Stimulated activated CD8-positive, alpha-beta memory T cell treated with anti-CD3 and anti-CD28 coated beads, Interleukin-4, amount 100 ng/mL, for 48 hours (primary cell): Measurements from ENCODE around the gene ZNF438.
"Not testable (repeated sequence)": the region's sequence is repeated elsewhere in the genome, so short reads cannot be mapped to it uniquely, and the experiment has no call there.

Experiments used
- DNase-seq: peaks from one replicate; pipeline ENCODE4 v3.0.0-alpha.2; 2020

The ZNF438 gene

GRCh38 chr10:30821261-30821993 is 210.2 kb downstream of the ZNF438 start:
- no peak for DNase-seq

DNA sequence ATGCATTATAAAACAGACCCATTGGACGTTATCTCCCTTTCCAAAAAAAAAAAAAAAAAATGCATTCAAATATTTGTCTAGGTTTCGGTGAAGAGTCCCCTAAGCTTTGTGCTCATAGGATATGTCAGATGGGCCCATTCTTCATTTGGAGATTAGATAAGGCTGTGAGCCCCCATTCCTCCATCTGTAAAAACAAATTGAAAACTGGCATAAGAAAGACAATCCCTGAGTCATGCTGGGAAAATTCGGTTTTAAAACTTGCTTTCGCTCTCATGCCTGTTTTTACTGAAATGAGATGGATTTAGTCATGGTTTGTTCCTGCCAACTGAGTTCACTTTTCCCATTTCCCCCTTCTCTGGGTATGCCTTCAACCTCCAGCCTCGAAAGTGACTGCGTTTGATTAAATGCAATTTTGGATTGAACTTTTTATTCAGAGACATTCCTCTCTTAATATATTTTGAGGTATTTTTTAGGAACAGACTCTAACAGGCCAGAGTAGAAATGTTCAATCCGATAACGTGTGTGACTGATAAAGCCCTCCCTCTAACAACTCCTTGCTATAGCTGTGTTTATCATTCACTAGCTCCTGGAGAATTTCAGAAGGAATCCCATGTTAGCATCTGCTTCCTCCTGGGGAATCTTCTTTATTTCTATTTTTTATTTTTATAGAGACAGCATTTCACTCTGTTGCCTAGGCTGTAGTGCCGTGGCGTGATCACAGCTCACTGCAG is 211.2 kb downstream of the ZNF438 start:
- no peak for DNase-seq

DNA sequence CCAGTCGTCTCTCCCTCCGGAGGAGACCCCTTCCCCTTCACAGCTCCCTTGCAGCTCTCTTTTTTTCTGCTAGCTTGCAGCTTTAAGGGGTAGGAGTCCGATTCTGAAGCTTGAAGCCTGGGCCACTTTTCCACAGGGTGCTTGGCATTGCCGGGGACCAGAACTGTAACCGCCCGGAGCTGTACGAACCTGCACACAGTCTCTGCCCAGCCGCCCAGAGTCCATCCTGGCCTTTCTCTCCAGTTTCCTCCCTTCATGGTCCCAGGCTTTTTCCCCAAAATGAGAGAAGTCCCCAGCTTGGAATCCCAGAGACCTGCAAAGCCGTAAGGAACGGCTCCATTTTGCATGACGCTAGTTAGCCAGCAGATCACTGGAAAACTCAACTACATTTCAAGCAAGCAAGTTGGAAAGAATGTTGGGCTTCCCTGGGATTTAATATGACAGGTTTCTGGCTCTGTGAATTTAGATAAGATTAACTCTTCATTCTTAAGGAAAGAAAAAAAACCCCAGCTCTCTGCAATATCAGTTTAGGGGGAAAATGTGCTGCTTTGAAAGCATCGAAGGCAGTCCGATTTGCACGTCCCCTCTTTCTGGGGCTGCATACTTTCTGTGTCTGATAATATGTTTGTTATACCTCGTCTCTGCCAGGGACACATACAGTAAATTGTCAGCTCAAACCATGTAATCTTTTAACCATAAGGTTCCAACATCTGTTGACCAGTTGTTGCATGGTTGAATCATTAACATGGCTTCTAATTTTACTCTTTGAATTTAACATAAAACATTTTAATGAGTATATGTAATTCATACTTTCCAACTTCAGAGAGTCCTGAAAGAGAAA is 212.1 kb downstream of the ZNF438 start:
- no peak for DNase-seq

DNA sequence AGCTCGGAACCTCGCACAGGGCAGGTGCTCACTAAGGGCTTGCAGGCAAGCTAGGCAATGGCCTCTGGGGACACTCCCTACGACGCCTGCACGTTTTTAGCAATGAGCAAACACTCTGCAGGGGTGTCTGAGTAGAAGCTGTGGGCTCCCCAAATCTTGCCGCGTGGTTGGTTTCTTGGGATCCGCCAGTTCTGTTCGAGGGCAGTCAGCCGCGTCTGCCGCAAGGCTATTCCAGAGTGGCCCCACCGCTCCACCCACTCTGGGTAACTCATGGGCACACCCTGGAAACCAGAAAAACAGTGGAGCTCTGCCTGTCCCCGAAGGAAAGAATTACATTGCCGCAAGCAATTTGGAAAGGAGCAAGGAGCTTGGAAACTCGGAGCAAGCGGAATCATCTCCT is 212.8 kb downstream of the ZNF438 start:
- no peak for DNase-seq

GRCh38 chr10:30818010-30818660 is 213.5 kb downstream of the ZNF438 start:
- DNase-seq = no peak

GRCh38 chr10:30817541-30817940 is 214.1 kb downstream of the ZNF438 start:
- no peak for DNase-seq

DNA sequence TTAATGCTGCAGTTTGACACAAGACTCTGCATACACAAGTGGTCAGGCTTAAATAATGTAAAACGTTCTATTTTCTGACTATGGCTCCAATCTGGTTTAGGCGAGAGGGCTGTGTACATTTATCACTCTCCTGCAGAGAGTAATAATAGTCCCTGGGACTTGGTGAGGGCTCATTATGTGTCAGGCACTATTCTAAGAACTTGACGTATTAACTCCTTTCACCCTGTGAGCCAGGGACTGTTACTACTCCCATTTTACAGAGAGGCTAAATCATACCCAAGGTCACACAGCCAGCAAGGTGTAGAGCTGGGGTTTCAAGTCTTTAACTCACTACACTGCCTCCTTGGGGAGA is 214.9 kb downstream of the ZNF438 start:
- DNase-seq = no peak

- no peak for DNase-seq
These were observed 215.4 kb downstream of the ZNF438 start for GRCh38 chr10:30816159-30816819.

DNA sequence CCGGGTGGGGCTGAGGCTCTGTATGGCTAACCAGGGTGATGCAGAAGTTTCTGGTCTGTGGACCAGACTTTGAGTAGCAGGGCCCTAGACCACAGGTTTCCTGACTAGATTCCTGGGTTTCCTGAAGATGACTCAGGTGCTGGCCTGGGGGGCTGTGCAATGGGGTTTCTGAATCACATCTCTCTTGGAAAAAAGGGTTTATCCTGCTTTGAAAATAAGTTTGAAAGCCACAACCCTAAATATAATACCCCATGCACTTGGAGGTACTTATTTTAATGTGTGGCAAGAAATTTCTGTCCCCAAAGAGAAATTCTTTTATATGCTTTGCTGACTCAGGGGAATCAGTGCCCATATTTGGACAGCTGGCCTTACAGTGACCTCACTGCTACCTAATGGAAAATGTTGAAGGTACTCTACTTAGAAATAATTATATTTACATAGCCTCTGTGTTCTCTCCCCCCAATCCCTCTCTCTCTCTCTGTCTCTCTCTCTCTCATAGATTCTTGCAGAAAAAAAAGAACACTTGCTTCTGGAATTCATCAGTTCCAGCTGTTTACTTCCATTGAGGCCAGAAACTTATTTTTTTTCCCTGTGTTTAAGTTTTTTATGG is 217.7 kb downstream of the ZNF438 start:
- DNase-seq = no peak

GRCh38 chr10:30812018-30812851 is 219.4 kb downstream of the ZNF438 start:
- no peak for DNase-seq

DNA sequence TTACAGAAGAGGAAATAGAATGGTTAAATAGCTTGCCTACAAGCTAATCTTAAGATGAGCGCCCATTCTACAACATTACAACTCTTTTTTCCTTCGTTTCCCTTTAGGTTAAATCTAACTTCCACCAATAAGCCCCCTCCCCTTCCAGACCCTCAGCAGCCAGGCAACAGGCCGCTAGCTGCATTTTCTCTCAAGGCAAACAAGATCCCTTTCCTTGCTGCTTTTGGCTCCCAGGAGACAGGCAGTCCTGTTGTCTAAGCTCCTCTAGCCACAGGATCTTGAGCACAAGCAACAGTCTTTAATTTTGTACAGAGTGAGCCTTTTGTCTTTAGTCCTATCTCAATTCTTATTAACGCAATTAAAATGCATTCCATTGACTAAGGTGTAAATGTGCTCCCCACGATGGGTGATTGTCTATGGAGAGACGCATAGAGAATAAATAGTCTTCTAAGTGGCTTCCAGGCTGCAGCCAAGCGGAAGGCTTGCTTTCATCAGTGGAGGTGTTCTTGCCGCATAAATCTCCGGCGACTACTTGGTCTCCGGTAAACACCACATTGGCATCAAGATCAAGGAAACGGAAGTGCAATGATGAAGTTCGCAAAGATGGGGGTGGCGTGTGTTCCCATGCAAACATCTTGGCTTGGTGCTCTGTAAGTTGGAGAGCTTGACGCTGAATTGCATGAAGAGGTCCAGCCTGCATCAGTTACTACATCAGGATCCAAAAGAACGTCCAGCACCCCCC is 220.2 kb downstream of the ZNF438 start:
- no peak for DNase-seq

GRCh38 chr10:30810416-30810815 is 221.2 kb downstream of the ZNF438 start:
- no peak for DNase-seq

DNA sequence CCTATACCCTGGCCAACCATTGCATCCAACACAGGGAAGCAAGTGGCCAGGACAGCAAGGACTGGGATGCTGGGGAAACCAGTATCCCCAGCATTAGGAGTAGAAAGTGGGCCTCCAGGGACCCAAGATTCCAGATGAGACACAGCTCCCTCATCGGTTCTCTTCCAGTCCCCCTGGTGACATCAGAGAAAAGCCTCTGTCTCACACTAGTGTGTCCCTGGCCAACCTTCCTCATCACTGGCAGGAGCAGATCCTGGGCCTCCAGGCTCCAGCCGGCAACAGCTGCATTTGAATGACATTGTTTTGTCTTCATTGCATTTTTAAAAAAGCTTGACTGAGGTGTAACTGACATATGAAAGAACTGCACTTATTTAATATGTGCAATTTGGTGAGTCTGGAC is 224.8 kb downstream of the ZNF438 start:
- DNase-seq = no peak

GRCh38 chr10:30805061-30805460 is 226.6 kb downstream of the ZNF438 start:
- DNase-seq = no peak

GRCh38 chr10:30804478-30805055 is 227.1 kb downstream of the ZNF438 start:
- no peak for DNase-seq

- no peak for DNase-seq
These were observed 227.8 kb downstream of the ZNF438 start for GRCh38 chr10:30803892-30804322.

DNA sequence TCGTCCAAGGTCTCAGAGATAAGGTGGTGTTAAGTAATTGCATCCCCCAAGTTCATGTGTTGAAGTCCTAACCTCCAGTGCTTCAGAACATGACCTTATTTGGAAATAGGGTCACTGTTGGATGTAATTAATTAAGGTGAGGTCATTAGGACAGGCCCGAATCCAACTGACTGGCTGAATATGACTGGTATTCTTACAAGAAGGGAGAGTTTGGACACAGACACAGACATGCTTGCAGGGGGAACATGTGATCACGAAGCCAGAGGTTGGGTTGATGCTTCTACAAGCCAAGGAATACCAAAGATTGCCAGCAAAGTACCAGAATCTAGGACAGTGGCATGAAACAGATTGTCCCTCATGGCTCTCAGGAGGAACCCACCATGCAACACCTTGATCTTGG is 228.6 kb downstream of the ZNF438 start:
- no peak for DNase-seq

- DNase-seq = no peak
These were observed 231.3 kb downstream of the ZNF438 start for GRCh38 chr10:30800368-30800767.

GRCh38 chr10:30798646-30799185 is 232.9 kb downstream of the ZNF438 start:
- DNase-seq = no peak

DNA sequence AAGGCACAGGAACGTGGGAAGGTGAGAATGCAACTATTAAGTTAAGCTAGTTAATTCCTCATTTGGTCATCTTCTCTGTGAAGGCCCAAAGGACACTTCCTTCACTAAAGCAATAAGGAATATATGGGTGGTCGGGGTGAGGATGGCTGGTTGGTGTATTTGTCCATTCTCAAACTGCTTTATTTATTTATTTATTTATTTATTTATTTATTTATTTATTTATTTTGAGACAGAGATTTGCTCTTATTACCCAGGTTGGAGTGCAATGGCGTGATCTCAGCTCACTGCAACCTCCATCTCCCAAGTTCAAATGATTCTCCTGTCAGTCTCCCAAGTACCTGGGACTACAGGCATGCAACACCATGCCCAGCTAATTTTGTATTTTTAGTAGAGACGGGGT is 236.6 kb downstream of the ZNF438 start:
- DNase-seq = not testable (repeated sequence)
